Measurements from ENCODE around the gene LPXN.
A peak's percentile ranks its signal among the peaks of the same experiment; 100 is the strongest.
"Not testable (repeated sequence)": the region's sequence is repeated elsewhere in the genome, so short reads cannot be mapped to it uniquely, and the experiment has no call there.

Gene LPXN

GRCh38 chr11:58578635-58579191 lies 3.1 kb upstream of the LPXN start, which contains the start of gene ZFP91:
Gene ZFP91, plus strand, starts transcription at chr11:58579063. Its CDS starts 219 bp downstream, at chr11:58579282.
- DNase-seq = peak; percentile 99

GRCh38 chr11:58578136-58578634 lies 2.5 kb upstream of the LPXN start:
- DNase-seq = peak; percentile 99

GRCh38 chr11:58577555-58578135 lies 2.0 kb upstream of the LPXN start:
- peak; percentile 46 for DNase-seq

- DNase-seq = no peak
Observed at GRCh38 chr11:58576887-58577471, 1.3 kb upstream of the LPXN start.

- DNase-seq = no peak
Observed at GRCh38 chr11:58574881-58575280, 775 bp downstream of the LPXN start.

- DNase-seq = no peak
Observed at GRCh38 chr11:58573451-58574104, 2.1 kb downstream of the LPXN start.

GRCh38 chr11:58572906-58573305 lies 2.8 kb downstream of the LPXN start:
- not testable (repeated sequence) for DNase-seq

GRCh38 chr11:58567889-58568512 lies 7.7 kb downstream of the LPXN start:
- peak; percentile 46 for DNase-seq

GRCh38 chr11:58564231-58564630 lies 11.4 kb downstream of the LPXN start:
- DNase-seq = no peak

GRCh38 chr11:58562375-58562800 lies 13.3 kb downstream of the LPXN start:
- no peak for DNase-seq

GRCh38 chr11:58561394-58562098 lies 14.1 kb downstream of the LPXN start:
- DNase-seq = no peak

GRCh38 chr11:58560842-58561241 lies 14.8 kb downstream of the LPXN start:
- no peak for DNase-seq

GRCh38 chr11:58549644-58550043 lies 26.0 kb downstream of the LPXN start:
- DNase-seq = no peak

- DNase-seq = no peak
Observed at GRCh38 chr11:58546841-58547240, 28.8 kb downstream of the LPXN start.

GRCh38 chr11:58531865-58532341 lies 43.8 kb downstream of the LPXN start:
- DNase-seq = no peak

GRCh38 chr11:58530236-58530635 lies 45.4 kb downstream of the LPXN start:
- no peak for DNase-seq

GRCh38 chr11:58527429-58527828 lies 48.2 kb downstream of the LPXN start:
- DNase-seq = no peak

GRCh38 chr11:58526721-58527120 lies 48.9 kb downstream of the LPXN start:
- no peak for DNase-seq

- DNase-seq = no peak
Observed at GRCh38 chr11:58525037-58525614, 50.5 kb downstream of the LPXN start.

GRCh38 chr11:58524232-58525036 lies 51.2 kb downstream of the LPXN start:
- DNase-seq = peak; percentile 42

GRCh38 chr11:58513747-58514367 lies 61.8 kb downstream of the LPXN start:
- no peak for DNase-seq

Data from NCI-H1092 (cell line).